Stimulated activated CD4-positive, alpha-beta T cell treated with anti-CD3 and anti-CD28 coated beads, Interleukin-1b, Interleukin-23, amount 100 ng/mL, for 24 hours (primary cell): ENCODE data around the gene ARSK.
A peak's percentile ranks its signal among the peaks of the same experiment; 100 is the strongest.

Source experiments
- DNase-seq, 4 experiments: peaks; one replicate each; pipeline ENCODE4 v3.0.0-alpha.2; 2020; ENCODE audit warnings: low read depth in 4 of 4, low spot score in 1 of 4

Gene ARSK

GRCh38 chr5:95646569-95647431, 91.9 kb downstream of the ARSK start, which contains the start of gene RFESD:
TSS of gene RFESD (plus strand) at chr5:95646777. CDS start at chr5:95652272, 5,495 bp downstream.
- peak; percentile 82 to 95 (median 88) for DNase-seq

DNA sequence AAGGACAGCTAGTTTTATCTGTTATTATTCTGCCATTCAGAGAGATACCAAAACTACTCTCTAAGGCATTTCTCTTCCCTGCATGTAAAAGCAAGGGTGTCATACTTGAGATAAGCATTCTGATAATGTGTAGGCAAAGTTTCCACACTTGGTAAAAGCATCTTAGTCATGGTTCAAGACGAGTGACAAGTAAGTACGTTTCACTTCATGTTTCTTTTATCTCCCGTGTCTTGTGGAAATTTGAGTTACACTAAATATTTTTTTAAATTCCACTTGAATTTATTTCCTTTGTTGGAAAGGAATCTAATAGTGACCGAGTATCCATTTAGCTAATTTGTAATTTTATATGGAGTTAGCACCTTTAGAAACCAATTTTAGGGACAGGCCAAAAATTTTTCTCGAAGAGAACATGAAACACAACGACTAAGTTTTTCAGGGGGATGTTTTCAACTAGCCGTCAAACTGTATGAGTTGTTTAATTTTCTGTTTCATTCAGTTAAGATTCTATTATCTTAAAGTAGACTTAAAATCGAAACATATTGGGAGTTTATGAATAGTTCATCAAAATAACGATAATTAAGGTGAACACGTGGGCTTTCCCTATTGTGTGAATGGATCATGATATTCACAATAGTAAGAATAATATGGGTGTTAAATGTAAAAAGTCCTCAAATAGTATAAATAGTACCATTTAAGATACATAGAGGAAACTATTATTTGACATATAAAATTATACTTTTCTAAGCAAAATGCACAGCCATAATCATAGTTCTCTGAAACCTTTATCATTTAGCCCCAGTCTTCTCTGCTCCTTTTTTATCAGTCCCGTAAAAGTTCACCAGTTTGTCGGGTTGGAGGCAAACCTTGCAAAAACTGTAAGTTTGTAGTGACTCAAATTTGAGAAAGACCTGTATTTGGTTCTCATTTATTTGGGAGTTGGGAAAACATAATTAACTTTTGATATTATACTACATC, 93.3 kb downstream of the ARSK start:
- no peak for DNase-seq

DNA sequence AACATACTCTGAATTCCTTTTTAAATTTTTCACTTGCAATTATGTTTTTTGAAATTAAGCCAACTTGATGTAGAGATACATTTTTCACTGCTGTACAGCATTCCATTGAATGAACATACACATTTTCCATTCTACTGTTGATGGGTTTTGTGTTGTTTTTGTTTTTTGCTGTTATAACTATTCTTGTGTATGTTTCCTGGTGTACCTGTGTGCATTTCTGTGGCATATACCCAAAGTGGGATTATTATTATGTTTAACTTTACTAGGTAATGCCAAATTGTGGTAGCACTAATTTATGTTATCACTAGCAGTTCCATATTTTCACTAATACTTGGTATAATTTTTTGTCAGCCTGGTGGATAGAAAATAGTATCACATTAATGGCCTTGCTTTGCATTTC, 94.4 kb downstream of the ARSK start:
- DNase-seq, result no peak

- no peak for DNase-seq
Observed at GRCh38 chr5:95649842-95650620, 95.1 kb downstream of the ARSK start.

DNA sequence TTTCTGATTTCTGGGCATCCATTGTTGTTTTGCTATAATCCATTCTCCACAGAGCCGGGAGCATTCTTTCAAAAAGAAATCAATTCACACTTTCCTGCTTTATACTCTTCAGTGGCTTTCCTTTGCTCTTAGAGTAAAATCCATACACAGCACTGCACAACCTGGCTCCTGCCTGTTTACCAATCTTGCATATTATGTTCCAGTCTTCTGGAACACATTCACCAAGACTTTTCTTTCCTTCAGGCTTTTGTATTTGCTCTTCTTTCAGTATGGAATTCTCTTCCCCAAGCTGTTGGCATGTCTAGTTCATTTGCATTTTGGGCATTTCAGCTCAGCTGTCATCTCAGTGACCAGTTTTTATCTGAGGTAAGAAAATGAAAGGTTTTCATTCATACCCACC, 97.9 kb downstream of the ARSK start:
- DNase-seq, result no peak

GRCh38 chr5:95654196-95654595, 99.3 kb downstream of the ARSK start:
- no peak for DNase-seq
